NB4 (cell line): ENCODE measurements around the gene GUCY1A1.

ENCODE experiments used
- DNase-seq: peaks from one replicate; pipeline ENCODE4 v3.0.0; 2010; ENCODE audit warnings: low read depth
- H3K4me3 ChIP-seq: one replicate; pipeline ENCODE4 v1.5.1; 2011; ENCODE audit warnings: mild to moderate bottlenecking, low read depth, low read length, moderate library complexity
- CTCF ChIP-seq: IDR thresholded peaks from one replicate; pipeline ENCODE4 v1.5.1; 2012; ENCODE audit warnings: low read depth, low read length
- MAX ChIP-seq: IDR thresholded peaks from 2 replicates; pipeline ENCODE4 v1.6.1; 2011; ENCODE audit warnings: low read depth, low read length
- MYC ChIP-seq: IDR thresholded peaks from 2 replicates; pipeline ENCODE4 v1.6.1; 2011; ENCODE audit warnings: low read depth, low read length
- POLR2A ChIP-seq: IDR thresholded peaks from 2 replicates; pipeline ENCODE4 v1.6.1; 2011; ENCODE audit warnings: mild to moderate bottlenecking; ENCODE audit not compliant: insufficient read length; ENCODE audit errors: extremely low read depth

Gene GUCY1A1

DNA sequence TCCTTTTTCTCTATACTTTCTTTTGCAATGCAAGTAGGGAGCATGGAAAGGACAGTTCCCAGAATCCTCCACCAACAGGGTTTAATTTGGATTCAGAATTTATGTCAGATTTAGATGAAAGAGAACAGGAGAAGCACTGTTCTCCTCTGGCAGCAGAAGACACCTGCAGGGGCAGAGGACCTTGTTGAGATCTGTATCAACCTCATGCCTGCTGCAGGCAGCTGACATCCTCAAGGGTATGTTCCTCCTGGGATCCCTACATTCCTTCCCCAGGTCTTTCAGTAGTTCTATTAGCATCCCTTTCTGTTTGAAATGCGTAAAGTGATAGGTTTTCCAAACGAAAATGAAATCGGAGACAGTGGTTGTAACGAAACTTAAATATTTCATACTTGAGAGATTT is 10.6 kb upstream of the GUCY1A1 start:
- no peak overlapping the region for H3K4me3 ChIP-seq
- no peak for DNase-seq
- no peak for TF ChIP-seq CTCF
- TF ChIP-seq MAX, result no peak
- TF ChIP-seq POLR2A, result no peak
- no peak for TF ChIP-seq MYC

DNA sequence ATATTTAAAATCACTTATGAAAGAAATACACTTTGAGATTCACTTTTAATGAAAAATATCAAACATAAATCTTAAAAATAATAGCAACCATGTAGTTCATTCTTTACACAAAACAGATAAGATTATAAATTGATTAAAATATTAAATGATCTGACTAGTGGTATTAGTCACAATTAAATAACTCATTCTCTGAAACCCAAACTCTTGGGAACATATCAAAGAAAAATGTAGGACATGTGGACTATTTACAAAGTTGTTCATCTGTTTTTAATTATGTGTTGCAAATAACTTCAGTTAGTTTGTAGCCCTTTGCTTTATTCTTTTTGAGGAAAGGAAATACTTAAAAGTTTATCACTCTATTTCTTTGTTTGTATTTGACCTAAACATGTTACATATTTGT is 9.5 kb upstream of the GUCY1A1 start:
- no peak overlapping the region for H3K4me3 ChIP-seq
- DNase-seq, result no peak
- no peak for TF ChIP-seq MYC
- TF ChIP-seq CTCF, result no peak
- TF ChIP-seq MAX, result no peak
- no peak for TF ChIP-seq POLR2A

DNA sequence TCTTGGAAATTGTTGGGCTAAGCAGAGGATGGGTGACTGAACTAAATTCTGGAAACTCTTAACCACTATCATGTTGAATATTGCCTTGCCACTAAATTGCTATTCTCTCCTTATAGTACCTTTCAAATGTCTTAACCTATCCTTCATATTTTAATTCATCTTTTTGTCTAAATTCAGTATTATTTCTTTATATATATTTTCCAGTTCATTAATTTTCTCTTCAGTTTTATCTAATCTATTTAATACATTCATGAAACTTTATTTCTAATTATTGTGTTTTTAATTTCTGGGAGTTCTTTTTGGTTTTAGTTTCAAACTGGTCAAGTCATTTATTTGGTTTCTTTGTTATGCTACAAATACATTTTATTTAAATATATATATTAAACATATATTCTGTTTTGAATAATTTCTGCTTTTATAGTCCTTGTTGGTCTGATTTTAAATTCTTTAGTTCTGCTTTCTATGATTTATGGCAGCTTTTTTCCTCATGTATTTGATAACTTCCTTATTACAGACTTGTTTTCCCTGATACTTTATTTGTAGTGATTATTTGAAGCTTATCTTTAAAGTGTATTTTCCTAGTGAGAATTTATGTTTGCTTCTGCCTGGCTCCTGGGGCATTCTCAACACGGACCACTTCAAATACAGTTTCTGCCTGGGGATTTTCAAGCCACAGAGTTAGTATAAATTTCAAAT is 8.5 kb upstream of the GUCY1A1 start:
- TF ChIP-seq MAX (no peak), CTCF (no peak)

GRCh38 chr4:155658681-155659064 is 8.0 kb upstream of the GUCY1A1 start:
- no peak for DNase-seq
- TF ChIP-seq POLR2A (no peak), CTCF (no peak), MYC (no peak), MAX (no peak)

More for the DNA sequence above, 8.5 kb upstream of the GUCY1A1 start:
- no peak overlapping the region for H3K4me3 ChIP-seq
- DNase-seq, result no peak

GRCh38 chr4:155659176-155659575 is 7.5 kb upstream of the GUCY1A1 start:
- H3K4me3 ChIP-seq, result no peak overlapping the region
- DNase-seq, result no peak
- TF ChIP-seq POLR2A, result no peak
- no peak for TF ChIP-seq MYC
- TF ChIP-seq MAX, result no peak

More at GRCh38 chr4:155658681-155659064, 8.0 kb upstream of the GUCY1A1 start:
- no peak overlapping the region for H3K4me3 ChIP-seq

- no peak overlapping the region for H3K4me3 ChIP-seq
- no peak for DNase-seq
- no peak for TF ChIP-seq MYC
- TF ChIP-seq POLR2A, result no peak
- no peak for TF ChIP-seq MAX
- no peak for TF ChIP-seq CTCF
Measured at GRCh38 chr4:155660436-155660835, 6.2 kb upstream of the GUCY1A1 start.
